HG03066 (cell line): ENCODE data around the gene DGKZ.

Source experiments
- ATAC-seq: cut with Tn5 transposase; IDR thresholded peaks from one replicate; pipeline ENCODE4 v1.9.1; 2021; ENCODE audit warnings: low read depth; ENCODE audit not compliant: unreplicated experiment

DGKZ gene

GRCh38 chr11:46342239-46342638, 5.0 kb upstream of the DGKZ start:
- ATAC-seq: no peak

GRCh38 chr11:46343520-46343919, 3.7 kb upstream of the DGKZ start:
- no peak for ATAC-seq

DNA sequence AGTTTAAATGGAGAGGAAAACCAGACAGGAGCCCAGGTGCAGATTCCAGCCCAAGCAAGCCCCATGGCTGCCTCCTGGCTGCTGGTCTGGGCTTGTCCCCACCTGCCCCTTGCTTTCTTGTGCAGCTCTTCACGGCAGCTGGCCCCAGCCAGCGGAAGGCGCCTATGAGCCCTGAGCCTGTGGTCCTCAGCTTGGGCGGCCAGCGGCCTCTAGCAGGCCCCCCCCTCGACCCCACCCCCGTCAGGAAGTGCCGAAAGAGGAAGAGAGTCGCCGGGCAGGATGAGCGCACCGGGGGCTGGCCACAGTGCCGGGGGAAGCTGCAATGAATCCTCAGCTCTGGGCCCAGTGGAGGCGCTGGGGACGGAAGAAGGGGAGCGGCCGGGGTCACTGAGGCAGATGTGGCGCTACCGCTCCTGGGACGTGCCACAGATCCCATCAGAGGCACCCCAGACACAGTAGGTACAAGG, 2.1 kb upstream of the DGKZ start:
- ATAC-seq: no peak

- no peak for ATAC-seq
Measured at GRCh38 chr11:46345881-46346484, 1.3 kb upstream of the DGKZ start.

- ATAC-seq: no peak
Measured at GRCh38 chr11:46347637-46348311, 511 bp downstream of the DGKZ start.

DNA sequence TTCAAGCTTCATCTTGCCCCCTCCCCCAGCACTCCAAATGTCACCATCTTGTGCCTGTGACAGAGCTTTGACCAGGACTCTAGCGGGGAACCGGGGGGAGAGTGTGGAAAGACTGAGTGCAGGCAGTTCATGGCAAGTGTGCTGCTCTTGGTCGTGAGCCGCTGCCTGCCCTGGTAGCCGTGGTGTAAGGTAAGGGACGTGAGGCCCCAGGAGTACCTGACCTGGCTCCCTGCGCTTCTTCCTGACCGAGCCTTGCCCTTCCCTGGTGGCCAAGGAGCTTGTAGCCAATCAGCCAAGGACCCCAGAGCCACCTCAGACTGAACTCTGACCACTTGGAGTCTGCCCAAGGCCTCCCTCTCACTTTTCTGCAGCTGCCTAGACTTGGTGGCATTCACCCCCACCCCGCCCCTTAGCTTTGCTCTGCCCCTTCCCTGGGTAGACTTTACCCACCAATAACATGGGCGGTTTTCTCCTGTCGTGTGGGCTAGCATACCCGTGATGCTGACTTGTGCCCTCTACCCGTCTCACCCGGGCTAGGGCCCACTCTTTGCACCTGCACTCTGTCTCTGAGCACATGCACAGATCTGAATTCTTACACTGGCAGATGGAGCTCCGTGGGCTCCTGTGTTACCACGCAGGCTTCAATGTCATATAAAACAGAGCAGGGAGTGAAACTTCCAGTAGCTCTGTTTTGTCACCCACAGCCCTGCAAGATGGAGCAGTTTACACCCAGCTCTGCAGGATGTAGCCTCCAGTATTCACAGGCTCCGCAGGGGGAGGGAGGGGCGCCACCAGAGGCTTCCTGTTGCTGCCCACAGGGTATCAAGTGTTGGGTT, 1.5 kb downstream of the DGKZ start:
- no peak for ATAC-seq

- no peak for ATAC-seq
Measured at GRCh38 chr11:46350695-46351094, 3.4 kb downstream of the DGKZ start.

- ATAC-seq: no peak
Measured at GRCh38 chr11:46351148-46351547, 3.9 kb downstream of the DGKZ start.

- ATAC-seq: no peak
Measured at GRCh38 chr11:46351606-46352005, 4.3 kb downstream of the DGKZ start.

- ATAC-seq: no peak
Measured at GRCh38 chr11:46352063-46352841, 5.0 kb downstream of the DGKZ start.

GRCh38 chr11:46353698-46354097, 6.4 kb downstream of the DGKZ start:
- no peak for ATAC-seq

DNA sequence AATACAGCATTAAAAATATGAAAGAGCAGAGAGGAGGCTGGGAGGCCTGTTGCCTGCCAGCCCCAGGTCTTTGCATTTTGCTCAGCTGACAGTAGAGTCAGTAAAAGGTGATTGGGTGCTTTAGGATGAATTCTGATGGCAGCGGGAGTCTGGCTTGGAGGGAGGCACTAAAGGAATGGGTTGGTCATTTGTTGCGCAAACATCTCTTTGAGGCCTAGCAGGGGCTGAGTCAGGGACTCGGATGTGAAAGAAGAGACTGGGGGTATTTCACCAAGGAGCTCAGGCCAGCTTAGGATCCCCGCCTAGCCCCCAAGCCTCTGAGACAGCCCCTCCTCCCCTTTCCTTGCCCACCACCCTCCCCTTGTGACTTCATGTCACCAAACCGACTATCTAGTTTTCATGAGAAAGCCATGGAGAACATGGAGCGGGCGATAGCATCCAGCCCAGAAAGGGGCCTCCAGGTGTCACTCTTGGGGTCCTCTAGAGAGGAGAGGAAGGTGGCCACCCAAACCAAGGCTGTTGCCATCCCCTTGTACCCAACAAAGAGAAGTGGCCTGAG, 9.7 kb downstream of the DGKZ start:
- no peak for ATAC-seq

- ATAC-seq: no peak
Measured at GRCh38 chr11:46357483-46357936, 10.2 kb downstream of the DGKZ start.

- no peak for ATAC-seq
Measured at GRCh38 chr11:46359953-46360352, 12.7 kb downstream of the DGKZ start.

DNA sequence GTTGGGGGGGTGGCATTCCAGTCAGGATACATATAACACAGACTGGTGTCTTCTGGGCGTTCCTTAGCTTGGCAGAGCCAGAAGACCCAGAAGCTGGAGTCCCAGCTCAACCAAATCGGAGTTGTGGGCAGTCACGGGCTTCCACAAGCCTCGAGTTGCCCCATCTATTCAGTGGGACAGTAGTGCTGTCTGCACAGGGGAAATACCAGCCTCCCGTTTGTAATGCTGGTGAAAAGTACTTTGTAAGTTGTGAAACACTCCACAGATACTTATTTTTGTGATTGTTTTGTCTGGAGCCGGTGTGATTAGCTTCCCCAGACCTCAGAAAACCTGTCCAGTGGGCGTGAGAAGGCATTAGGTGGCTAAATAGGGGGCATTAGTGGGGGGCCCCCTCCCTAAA, 13.6 kb downstream of the DGKZ start:
- ATAC-seq: no peak

GRCh38 chr11:46361283-46362155, 14.3 kb downstream of the DGKZ start:
- ATAC-seq: peak; percentile 95

- no peak for ATAC-seq
Measured at GRCh38 chr11:46362156-46363030, 15.1 kb downstream of the DGKZ start.

DNA sequence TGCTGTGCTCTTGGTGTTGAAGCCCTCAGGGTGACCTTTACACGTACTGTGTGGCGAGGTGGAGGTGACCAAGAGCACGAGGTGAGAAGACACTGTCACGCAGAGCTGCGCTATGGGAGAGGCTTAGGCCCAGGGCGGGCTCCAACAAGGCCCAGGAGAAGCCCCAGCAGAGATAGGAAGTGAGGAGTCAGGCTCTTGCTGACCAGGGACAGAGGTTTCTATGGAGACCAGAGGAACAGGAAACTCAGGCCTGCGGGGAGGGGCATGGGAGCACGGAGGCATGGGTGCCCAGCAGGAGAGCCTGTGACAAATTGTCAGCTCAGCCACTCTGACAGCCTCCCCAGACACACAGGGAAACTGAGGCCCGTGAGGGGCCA, 15.8 kb downstream of the DGKZ start:
- no peak for ATAC-seq
